WTC11 (cell line): ENCODE results near the gene HMGCL.

Experiments
- CREB1 ChIP-seq: sonication (generic); formaldehyde crosslinking; IDR thresholded peaks from 2 replicates; pipeline ENCODE4 v1.8.0; 2023; ENCODE audit warnings: mild to moderate bottlenecking, missing genetic modification reagents
- CREM ChIP-seq: sonication (generic); formaldehyde crosslinking; IDR thresholded peaks from 2 replicates; pipeline ENCODE4 v1.8.1; 2022; ENCODE audit warnings: mild to moderate bottlenecking, missing genetic modification reagents, moderate library complexity
- CTCF ChIP-seq: fragments of 200-600 bp; IDR thresholded peaks from 2 replicates; pipeline ENCODE4 v1.8.0; 2022; ENCODE audit warnings: antibody characterized with exemption
- ELF4 ChIP-seq: sonication (generic); formaldehyde crosslinking; IDR thresholded peaks from 2 replicates; pipeline ENCODE4 v1.8.1; 2022; ENCODE audit warnings: low read depth, mild to moderate bottlenecking, moderate library complexity, missing genetic modification reagents
- NR2C2 ChIP-seq: sonication (generic); formaldehyde crosslinking; IDR thresholded peaks from 2 replicates; pipeline ENCODE4 v1.8.0; 2022; ENCODE audit warnings: mild to moderate bottlenecking, missing genetic modification reagents
- SMAD4 ChIP-seq: sonication (generic); formaldehyde crosslinking; IDR thresholded peaks from 2 replicates; pipeline ENCODE4 v1.8.0; 2022; ENCODE audit warnings: mild to moderate bottlenecking, missing genetic modification reagents
- USF2 ChIP-seq: sonication (generic); formaldehyde crosslinking; IDR thresholded peaks from 2 replicates; pipeline ENCODE4 v1.8.1; 2023; ENCODE audit warnings: mild to moderate bottlenecking, missing genetic modification reagents, moderate library complexity
- ZMAT4 ChIP-seq: fragments of 250-450 bp; sonication (Bioruptor Pico); IDR thresholded peaks from 2 replicates; pipeline ENCODE4 v1.9.0; 2021; ENCODE audit warnings: mild to moderate bottlenecking
- ZNF121 ChIP-seq: sonication (generic); formaldehyde crosslinking; IDR thresholded peaks from 2 replicates; pipeline ENCODE4 v1.8.0; 2023; ENCODE audit warnings: missing genetic modification reagents
- ZNF232 ChIP-seq: sonication (generic); formaldehyde crosslinking; IDR thresholded peaks from 2 replicates; pipeline ENCODE4 v1.8.0; 2022; ENCODE audit warnings: mild to moderate bottlenecking, missing genetic modification reagents
- ZNF281 ChIP-seq: sonication (generic); formaldehyde crosslinking; IDR thresholded peaks from 2 replicates; pipeline ENCODE4 v1.8.0; 2023; ENCODE audit warnings: mild to moderate bottlenecking, missing genetic modification reagents

- TF ChIP-seq ELF4 (CRISPR knock-in tag), result no peak
- TF ChIP-seq CTCF, result no peak
- TF ChIP-seq CREB1 (CRISPR knock-in tag), result no peak
- TF ChIP-seq ZNF281 (CRISPR knock-in tag), result no peak
- no peak for TF ChIP-seq USF2 (CRISPR knock-in tag)
- TF ChIP-seq ZNF232, result no peak
- TF ChIP-seq SMAD4 (CRISPR knock-in tag), result no peak
- no peak for TF ChIP-seq CREM
- TF ChIP-seq ZNF121, result no peak
- TF ChIP-seq ZMAT4 (CRISPR knock-in tag), result no peak
- no peak for TF ChIP-seq NR2C2 (CRISPR knock-in tag)
Observed at GRCh38 chr1:23836037-23836436, 10.8 kb upstream of the HMGCL start.
